ENCODE measurements around the gene POLR1C. TPM values are rescaled to one million over a fixed set of nuclear protein-coding genes. Genes with fewer than 3 reads are reported as not detected.
A peak's percentile ranks its signal among the peaks of the same experiment; 100 is the strongest.

Gene POLR1C
- total RNA-seq, 1 donor: 28.5 TPM

GRCh38 chr6:43493230-43493629, 23.7 kb upstream of the POLR1C start:
- no peak overlapping the region for H3K4me3 ChIP-seq (ENCODE audit: low read depth, low read length)
- no peak for DNase-seq (ENCODE audit: low read depth)
- no peak for TF ChIP-seq CTCF (IDR thresholded peaks at IDR 0.05; ENCODE audit: insufficient read depth, low read depth, low read length)

GRCh38 chr6:43493833-43494232, 23.1 kb upstream of the POLR1C start:
- TF ChIP-seq CTCF (IDR thresholded peaks at IDR 0.05; ENCODE audit: insufficient read depth, low read depth, low read length): no peak

GRCh38 chr6:43494321-43494720, 22.6 kb upstream of the POLR1C start:
- no peak overlapping the region for H3K4me3 ChIP-seq (ENCODE audit: low read depth, low read length)
- no peak for DNase-seq (ENCODE audit: low read depth)
- no peak for TF ChIP-seq CTCF (IDR thresholded peaks at IDR 0.05; ENCODE audit: insufficient read depth, low read depth, low read length)

More at GRCh38 chr6:43493833-43494232, 23.1 kb upstream of the POLR1C start:
- H3K4me3 ChIP-seq (ENCODE audit: low read depth, low read length): no peak overlapping the region
- no peak for DNase-seq (ENCODE audit: low read depth)

GRCh38 chr6:43494766-43495165, 22.1 kb upstream of the POLR1C start:
- no peak for TF ChIP-seq CTCF (IDR thresholded peaks at IDR 0.05; ENCODE audit: insufficient read depth, low read depth, low read length)
- DNase-seq (ENCODE audit: low read depth): no peak
- no peak overlapping the region for H3K4me3 ChIP-seq (ENCODE audit: low read depth, low read length)

- H3K4me3 ChIP-seq (ENCODE audit: low read depth, low read length): no peak overlapping the region
- TF ChIP-seq CTCF (IDR thresholded peaks at IDR 0.05; ENCODE audit: insufficient read depth, low read depth, low read length): peak; percentile 31
- DNase-seq (ENCODE audit: low read depth): no peak
These were observed 21.4 kb upstream of the POLR1C start for GRCh38 chr6:43495409-43495941.

- peak; percentile 40 for DNase-seq (ENCODE audit: low read depth)
- no peak overlapping the region for H3K4me3 ChIP-seq (ENCODE audit: low read depth, low read length)
- TF ChIP-seq CTCF (IDR thresholded peaks at IDR 0.05; ENCODE audit: insufficient read depth, low read depth, low read length): peak; percentile 58
These were observed 20.3 kb upstream of the POLR1C start for GRCh38 chr6:43496370-43497128.

- TF ChIP-seq CTCF (IDR thresholded peaks at IDR 0.05; ENCODE audit: insufficient read depth, low read depth, low read length): no peak
- DNase-seq (ENCODE audit: low read depth): no peak
- H3K4me3 ChIP-seq (ENCODE audit: low read depth, low read length): no peak overlapping the region
These were observed 19.8 kb upstream of the POLR1C start for GRCh38 chr6:43497129-43497396.
